Germinal center (tissue), 1 donor: ENCODE results near the gene LAMA3.

Experiments used
- DNase-seq: peaks from one replicate; pipeline ENCODE4 v3.0.0; 2012; ENCODE audit warnings: mixed read lengths, low spot score

Gene LAMA3

GRCh38 chr18:23819001-23819400 is 129.7 kb downstream of the LAMA3 start:
- DNase-seq, result no peak

- no peak for DNase-seq
These were observed 133.5 kb downstream of the LAMA3 start for GRCh38 chr18:23822590-23823385.

- no peak for DNase-seq
These were observed 135.0 kb downstream of the LAMA3 start for GRCh38 chr18:23824240-23824639.

- no peak for DNase-seq
These were observed 135.4 kb downstream of the LAMA3 start for GRCh38 chr18:23824669-23825068.

- DNase-seq, result no peak
These were observed 136.2 kb downstream of the LAMA3 start for GRCh38 chr18:23825496-23825895.

- DNase-seq, result no peak
These were observed 136.7 kb downstream of the LAMA3 start for GRCh38 chr18:23825978-23826405.

- no peak for DNase-seq
These were observed 137.8 kb downstream of the LAMA3 start for GRCh38 chr18:23826850-23827620.

GRCh38 chr18:23827681-23828080 is 138.4 kb downstream of the LAMA3 start:
- no peak for DNase-seq

- DNase-seq, result no peak
These were observed 139.2 kb downstream of the LAMA3 start for GRCh38 chr18:23828426-23828825.

GRCh38 chr18:23832911-23833310 is 143.7 kb downstream of the LAMA3 start:
- DNase-seq, result no peak

GRCh38 chr18:23833714-23834113 is 144.5 kb downstream of the LAMA3 start:
- no peak for DNase-seq

GRCh38 chr18:23835091-23835490 is 145.8 kb downstream of the LAMA3 start:
- DNase-seq, result no peak

GRCh38 chr18:23835506-23835905 is 146.3 kb downstream of the LAMA3 start:
- no peak for DNase-seq

GRCh38 chr18:23837591-23837990 is 148.3 kb downstream of the LAMA3 start:
- DNase-seq, result no peak

- no peak for DNase-seq
These were observed 149.0 kb downstream of the LAMA3 start for GRCh38 chr18:23838233-23838632.

- no peak for DNase-seq
These were observed 149.6 kb downstream of the LAMA3 start for GRCh38 chr18:23838801-23839366.

- DNase-seq, result no peak
These were observed 153.1 kb downstream of the LAMA3 start for GRCh38 chr18:23842305-23842704.

- no peak for DNase-seq
These were observed 155.9 kb downstream of the LAMA3 start for GRCh38 chr18:23844991-23845680.

- no peak for DNase-seq
These were observed 156.9 kb downstream of the LAMA3 start for GRCh38 chr18:23845988-23846630.

GRCh38 chr18:23847321-23847986 is 158.2 kb downstream of the LAMA3 start:
- no peak for DNase-seq

GRCh38 chr18:23849141-23849540 is 159.9 kb downstream of the LAMA3 start:
- DNase-seq, result no peak
